ENCODE results near the gene TRAF4. TPM values are rescaled to one million over a fixed set of nuclear protein-coding genes. Genes with fewer than 3 reads are reported as not detected.

The TRAF4 gene
- total and polyA plus RNA-seq, 10 of the 15 experiments (the other 5 are each of a cell fraction or from before 2014, with no cell fraction given) = 3.7 to 197 (median 66.4) TPM

GRCh38 chr17:28738680-28739384 is 5.0 kb upstream of the TRAF4 start (continued):
- TF ChIP-seq ELK1 (IDR thresholded peaks at IDR 0.05; ENCODE audit: low read depth, low read length) (no peak), RAD51 (IDR thresholded peaks at IDR 0.05) (no peak), RELA (IDR thresholded peaks at IDR 0.05; ENCODE audit: borderline replicate concordance, partially characterized antibody) (peak; percentile 97), SUPT20H (IDR thresholded peaks at IDR 0.05; ENCODE audit: borderline replicate concordance, control insufficient read depth, low read depth, low read length) (no peak), NR2C2 (IDR thresholded peaks at IDR 0.05; ENCODE audit: borderline replicate concordance, control insufficient read depth, insufficient read length, low read depth) (no peak), ZNF274 (IDR thresholded peaks at IDR 0.05; ENCODE audit: insufficient read depth, insufficient read length) (no peak), SPI1 (IDR thresholded peaks at IDR 0.05; ENCODE audit: borderline replicate concordance, insufficient read depth, low read depth, low read length) (peak; percentile 80), CHD2 (IDR thresholded peaks at IDR 0.05; ENCODE audit: borderline replicate concordance, low read depth, low read length) (no peak), RFX5 (IDR thresholded peaks at IDR 0.05; ENCODE audit: low read depth, low read length) (no peak), ZSCAN29 (IDR thresholded peaks at IDR 0.05) (no peak), MYB (IDR thresholded peaks at IDR 0.05; ENCODE audit: borderline replicate concordance, low read depth, low read length) (no peak), EED (IDR thresholded peaks at IDR 0.05; ENCODE audit: low read depth) (peak; percentile 95), ZNF384 (IDR thresholded peaks at IDR 0.05; ENCODE audit: borderline replicate concordance, low read depth, low read length) (no peak), SP1 (IDR thresholded peaks at IDR 0.05; ENCODE audit: low read depth, low read length) (no peak), LARP7 (IDR thresholded peaks at IDR 0.05) (0 out of 2 replicates have a peak, but pooled peaks have one; percentile 3), RUNX3 (IDR thresholded peaks at IDR 0.05; ENCODE audit: low read length) (no peak), NFYA (IDR thresholded peaks at IDR 0.05; ENCODE audit: borderline replicate concordance, low read depth, low read length) (no peak), SIN3A (IDR thresholded peaks at IDR 0.05; ENCODE audit: low read depth, low read length) (no peak), IRF4 (IDR thresholded peaks at IDR 0.05; ENCODE audit: low read depth, low read length) (0 out of 2 replicates have a peak, but pooled peaks have one; percentile 13), MEF2A (IDR thresholded peaks at IDR 0.05; ENCODE audit: insufficient read depth, low read depth, low read length) (peak; percentile 74; the same call in 1 of the 2 replicates), CREB1 (IDR thresholded peaks at IDR 0.05; ENCODE audit: low read depth) (no peak)
- TF ChIP-seq, protein P1, sequence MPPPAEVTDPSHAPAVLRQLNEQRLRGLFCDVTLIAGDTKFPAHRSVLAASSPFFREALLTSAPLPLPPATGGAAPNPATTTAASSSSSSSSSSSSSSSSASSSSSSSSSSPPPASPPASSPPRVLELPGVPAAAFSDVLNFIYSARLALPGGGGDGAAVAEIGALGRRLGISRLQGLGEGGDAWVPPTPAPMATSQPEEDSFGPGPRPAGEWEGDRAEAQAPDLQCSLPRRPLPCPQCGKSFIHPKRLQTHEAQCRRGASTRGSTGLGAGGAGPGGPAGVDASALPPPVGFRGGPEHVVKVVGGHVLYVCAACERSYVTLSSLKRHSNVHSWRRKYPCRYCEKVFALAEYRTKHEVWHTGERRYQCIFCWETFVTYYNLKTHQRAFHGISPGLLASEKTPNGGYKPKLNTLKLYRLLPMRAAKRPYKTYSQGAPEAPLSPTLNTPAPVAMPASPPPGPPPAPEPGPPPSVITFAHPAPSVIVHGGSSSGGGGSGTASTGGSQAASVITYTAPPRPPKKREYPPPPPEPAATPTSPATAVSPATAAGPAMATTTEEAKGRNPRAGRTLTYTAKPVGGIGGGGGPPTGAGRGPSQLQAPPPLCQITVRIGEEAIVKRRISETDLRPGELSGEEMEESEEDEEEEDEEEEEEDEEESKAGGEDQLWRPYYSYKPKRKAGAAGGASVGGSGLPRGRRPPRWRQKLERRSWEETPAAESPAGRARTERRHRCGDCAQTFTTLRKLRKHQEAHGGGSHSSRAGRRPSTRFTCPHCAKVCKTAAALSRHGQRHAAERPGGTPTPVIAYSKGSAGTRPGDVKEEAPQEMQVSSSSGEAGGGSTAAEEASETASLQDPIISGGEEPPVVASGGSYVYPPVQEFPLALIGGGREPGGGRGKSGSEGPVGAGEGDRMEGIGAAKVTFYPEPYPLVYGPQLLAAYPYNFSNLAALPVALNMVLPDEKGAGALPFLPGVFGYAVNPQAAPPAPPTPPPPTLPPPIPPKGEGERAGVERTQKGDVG (CRISPR knock-in tag; IDR thresholded peaks at IDR 0.05) = no peak
- TF ChIP-seq, protein P2, sequence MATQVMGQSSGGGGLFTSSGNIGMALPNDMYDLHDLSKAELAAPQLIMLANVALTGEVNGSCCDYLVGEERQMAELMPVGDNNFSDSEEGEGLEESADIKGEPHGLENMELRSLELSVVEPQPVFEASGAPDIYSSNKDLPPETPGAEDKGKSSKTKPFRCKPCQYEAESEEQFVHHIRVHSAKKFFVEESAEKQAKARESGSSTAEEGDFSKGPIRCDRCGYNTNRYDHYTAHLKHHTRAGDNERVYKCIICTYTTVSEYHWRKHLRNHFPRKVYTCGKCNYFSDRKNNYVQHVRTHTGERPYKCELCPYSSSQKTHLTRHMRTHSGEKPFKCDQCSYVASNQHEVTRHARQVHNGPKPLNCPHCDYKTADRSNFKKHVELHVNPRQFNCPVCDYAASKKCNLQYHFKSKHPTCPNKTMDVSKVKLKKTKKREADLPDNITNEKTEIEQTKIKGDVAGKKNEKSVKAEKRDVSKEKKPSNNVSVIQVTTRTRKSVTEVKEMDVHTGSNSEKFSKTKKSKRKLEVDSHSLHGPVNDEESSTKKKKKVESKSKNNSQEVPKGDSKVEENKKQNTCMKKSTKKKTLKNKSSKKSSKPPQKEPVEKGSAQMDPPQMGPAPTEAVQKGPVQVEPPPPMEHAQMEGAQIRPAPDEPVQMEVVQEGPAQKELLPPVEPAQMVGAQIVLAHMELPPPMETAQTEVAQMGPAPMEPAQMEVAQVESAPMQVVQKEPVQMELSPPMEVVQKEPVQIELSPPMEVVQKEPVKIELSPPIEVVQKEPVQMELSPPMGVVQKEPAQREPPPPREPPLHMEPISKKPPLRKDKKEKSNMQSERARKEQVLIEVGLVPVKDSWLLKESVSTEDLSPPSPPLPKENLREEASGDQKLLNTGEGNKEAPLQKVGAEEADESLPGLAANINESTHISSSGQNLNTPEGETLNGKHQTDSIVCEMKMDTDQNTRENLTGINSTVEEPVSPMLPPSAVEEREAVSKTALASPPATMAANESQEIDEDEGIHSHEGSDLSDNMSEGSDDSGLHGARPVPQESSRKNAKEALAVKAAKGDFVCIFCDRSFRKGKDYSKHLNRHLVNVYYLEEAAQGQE (IDR thresholded peaks at IDR 0.05; ENCODE audit: low read depth, low read length) = no peak
